Bronchial epithelial cell (primary cell): ENCODE results near the gene ANKRD40. TPM values are rescaled to one million over a fixed set of nuclear protein-coding genes. Genes with fewer than 3 reads are reported as not detected.
A peak's percentile ranks its signal among the peaks of the same experiment; 100 is the strongest.

ENCODE experiments used
- DNase-seq: peaks from one replicate; pipeline ENCODE4 v3.0.0-alpha.2; 2010; ENCODE audit warnings: low read depth
- FAIRE-seq: peaks from 2 replicates; lab custom pipeline; 2011; peaks lifted over from hg19 to GRCh38; lab: Jason Lieb, UNC
- H3K27me3 ChIP-seq: 2 replicates; pipeline ENCODE4 v1.5.1; 2011; ENCODE audit warnings: low read length; ENCODE audit not compliant: control insufficient read depth, insufficient read depth
- H3K36me3 ChIP-seq: 2 replicates; pipeline ENCODE4 v1.5.1; 2011; ENCODE audit warnings: low read length; ENCODE audit not compliant: control insufficient read depth, insufficient read depth
- H3K4me3 ChIP-seq: 2 replicates; pipeline ENCODE4 v1.5.1; 2011; ENCODE audit warnings: mild to moderate bottlenecking, low read depth, low read length, control low read depth
- total RNA-seq: library from RNA; depleted of rRNA; stranded (reverse); fragments of >200 nt; gene quantifications from 2 replicates; pipeline ENCODE4 v1.2.1, GENCODE V29; 2014
- TF ChIP-seq, protein P1 (sequence below): IDR thresholded peaks from 2 replicates; pipeline ENCODE4 v1.5.1; 2011; ENCODE audit warnings: mild to moderate bottlenecking, moderate library complexity, low read length, control low read depth, inconsistent platforms; ENCODE audit not compliant: insufficient read depth, severe bottlenecking

The ANKRD40 gene
- total RNA-seq, 1 donor from 2014 or later: 25.8 TPM

DNA sequence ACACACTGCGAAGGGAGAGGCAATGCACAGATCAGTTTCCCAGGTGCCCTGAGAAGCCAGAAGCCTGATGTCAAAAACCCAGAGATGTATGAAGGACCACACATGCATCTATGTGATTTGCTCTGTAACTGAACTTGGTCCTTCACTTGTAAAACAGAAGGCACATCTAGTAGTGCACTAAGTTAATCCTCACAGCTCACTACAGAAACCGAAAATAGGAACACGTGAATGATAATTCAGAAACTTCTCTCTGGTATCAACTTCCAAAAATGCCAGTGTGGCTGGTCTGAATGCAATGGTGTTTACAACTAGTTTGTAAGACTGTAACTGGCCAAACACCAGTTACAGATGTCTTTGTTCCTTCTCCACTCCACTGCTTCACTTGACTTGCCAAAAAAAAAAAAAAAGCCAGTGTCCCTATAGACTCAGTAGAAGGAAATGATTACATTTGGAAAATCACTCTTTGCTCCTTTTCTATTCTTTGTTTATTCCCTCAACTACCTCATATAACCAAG, 11.3 kb downstream of the ANKRD40 start:
- peaks cover 15% of the 10 kb centered on the region for H3K36me3 ChIP-seq
- TF ChIP-seq, protein P1, sequence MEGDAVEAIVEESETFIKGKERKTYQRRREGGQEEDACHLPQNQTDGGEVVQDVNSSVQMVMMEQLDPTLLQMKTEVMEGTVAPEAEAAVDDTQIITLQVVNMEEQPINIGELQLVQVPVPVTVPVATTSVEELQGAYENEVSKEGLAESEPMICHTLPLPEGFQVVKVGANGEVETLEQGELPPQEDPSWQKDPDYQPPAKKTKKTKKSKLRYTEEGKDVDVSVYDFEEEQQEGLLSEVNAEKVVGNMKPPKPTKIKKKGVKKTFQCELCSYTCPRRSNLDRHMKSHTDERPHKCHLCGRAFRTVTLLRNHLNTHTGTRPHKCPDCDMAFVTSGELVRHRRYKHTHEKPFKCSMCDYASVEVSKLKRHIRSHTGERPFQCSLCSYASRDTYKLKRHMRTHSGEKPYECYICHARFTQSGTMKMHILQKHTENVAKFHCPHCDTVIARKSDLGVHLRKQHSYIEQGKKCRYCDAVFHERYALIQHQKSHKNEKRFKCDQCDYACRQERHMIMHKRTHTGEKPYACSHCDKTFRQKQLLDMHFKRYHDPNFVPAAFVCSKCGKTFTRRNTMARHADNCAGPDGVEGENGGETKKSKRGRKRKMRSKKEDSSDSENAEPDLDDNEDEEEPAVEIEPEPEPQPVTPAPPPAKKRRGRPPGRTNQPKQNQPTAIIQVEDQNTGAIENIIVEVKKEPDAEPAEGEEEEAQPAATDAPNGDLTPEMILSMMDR: no peak
- DNase-seq: no peak
- no peak for FAIRE-seq
- no peak overlapping the region for H3K4me3 ChIP-seq
- no peaks in the 10 kb centered on the region for H3K27me3 ChIP-seq

GRCh38 chr17:50693036-50693682, 14.6 kb downstream of the ANKRD40 start:
- peaks cover 12% of the 10 kb centered on the region for H3K36me3 ChIP-seq

GRCh38 chr17:50692448-50693035, 15.2 kb downstream of the ANKRD40 start:
- Histone ChIP-seq H3K27me3 (no peaks in the 10 kb centered on the region), H3K4me3 (no peak overlapping the region), H3K36me3 (peaks cover 10% of the 10 kb centered on the region)
- TF ChIP-seq, protein P1: no peak
- FAIRE-seq (no peak), DNase-seq (no peak)

More at GRCh38 chr17:50693036-50693682, 14.6 kb downstream of the ANKRD40 start:
- H3K4me3 ChIP-seq: no peak overlapping the region
- TF ChIP-seq, protein P1: no peak
- H3K27me3 ChIP-seq: no peaks in the 10 kb centered on the region
- FAIRE-seq: no peak
- DNase-seq: peak; percentile 74

DNA sequence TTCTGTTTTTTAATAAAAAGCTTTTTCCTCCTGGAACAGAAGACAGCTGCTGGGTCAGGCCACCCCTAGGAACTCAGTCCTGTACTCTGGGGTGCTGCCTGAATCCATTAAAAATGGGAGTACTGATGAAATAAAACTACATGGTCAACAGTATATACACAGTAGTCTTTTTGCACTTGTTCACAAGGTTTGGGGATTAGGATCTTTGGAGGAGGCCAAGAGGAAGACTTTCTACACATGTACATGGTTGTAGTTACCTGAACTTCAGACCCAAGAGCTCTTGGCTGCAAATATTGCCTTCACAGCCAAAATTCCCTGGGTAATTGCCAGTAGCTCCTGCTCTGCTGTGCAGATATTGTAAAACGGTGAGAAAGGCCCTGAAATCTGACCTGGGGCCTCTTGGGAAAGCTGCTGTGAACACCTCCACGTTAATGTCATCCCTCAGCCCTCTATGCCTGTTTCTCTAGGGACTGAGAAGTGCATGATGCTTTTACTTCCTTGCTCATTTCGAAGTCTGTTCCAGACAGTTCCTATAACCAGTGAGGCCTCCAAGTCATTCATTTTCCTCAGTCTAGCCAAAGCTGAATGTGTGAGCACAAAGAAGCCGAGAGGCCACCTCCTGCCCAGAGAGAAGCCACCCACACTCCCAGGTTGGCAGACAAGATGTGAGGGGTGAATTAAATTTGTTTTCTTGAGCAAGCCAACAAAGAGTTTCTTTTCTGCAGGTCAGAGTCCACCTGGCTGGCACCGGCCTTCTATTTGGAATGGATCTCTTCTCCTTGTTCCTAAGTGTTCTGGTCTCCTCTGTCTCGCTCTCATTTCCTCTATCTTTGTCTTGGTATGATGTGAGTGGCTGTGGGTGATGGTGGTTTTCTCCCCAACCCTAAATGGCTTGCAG, 15.9 kb downstream of the ANKRD40 start:
- Histone ChIP-seq H3K27me3 (no peaks in the 10 kb centered on the region), H3K36me3 (peaks cover 5% of the 10 kb centered on the region), H3K4me3 (no peak overlapping the region)
- no peak for FAIRE-seq
- DNase-seq: no peak
- TF ChIP-seq, protein P1: no peak

GRCh38 chr17:50690887-50691549, 16.7 kb downstream of the ANKRD40 start:
- TF ChIP-seq, protein P1: no peak
- FAIRE-seq: no peak
- H3K4me3 ChIP-seq: no peak overlapping the region
- no peaks in the 10 kb centered on the region for H3K27me3 ChIP-seq
- H3K36me3 ChIP-seq: no peaks in the 10 kb centered on the region
- no peak for DNase-seq
